ENCODE results near the gene IFNAR1. TPM values are rescaled to one million over a fixed set of nuclear protein-coding genes. Genes with fewer than 3 reads are reported as not detected.

Gene IFNAR1
- total and polyA plus RNA-seq, 2 experiments from 2014 or later, result 24.0 to 65.1 TPM

GRCh38 chr21:33290441-33290840 is 34.3 kb upstream of the IFNAR1 start:
- H3K4me3 ChIP-seq, result no peak overlapping the region
- WGBS, 2 experiments (ENCODE audit: low coverage in 1 of 2, low lambda C conversion rate in 2 of 2, missing lambda C conversion rate in 2 of 2), result 94 to 97% methylated on average over 11 of the region's 11 CpGs

DNA sequence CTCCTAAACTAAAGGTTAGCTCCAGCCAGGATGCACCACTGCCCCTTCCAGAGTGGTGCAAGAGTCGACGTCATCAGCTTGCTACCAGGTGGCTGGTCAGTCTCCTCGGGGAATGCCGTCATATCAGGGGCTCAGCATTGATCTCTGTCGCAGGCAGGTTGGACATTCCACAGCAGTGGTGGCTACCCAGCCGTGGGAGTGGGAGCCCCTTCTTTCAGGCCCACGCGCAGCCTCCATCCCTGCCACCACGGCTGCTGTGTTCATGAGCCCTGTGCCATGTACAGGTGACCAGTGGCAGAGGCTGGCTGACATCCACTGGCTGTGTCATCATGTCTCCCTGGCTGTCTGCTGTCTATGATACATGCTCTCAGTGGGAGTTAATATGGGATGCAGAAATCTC is 33.1 kb upstream of the IFNAR1 start:
- Histone ChIP-seq H3K79me2 (ENCODE audit: insufficient read depth) (no peaks in the 10 kb centered on the region), H2AFZ (no peak overlapping the region), H3K27me3 (replicated peaks; ENCODE audit: insufficient read depth) (no peaks in the 10 kb centered on the region), H3K9ac (no peak overlapping the region), H3K36me3 (ENCODE audit: low read depth) (no peaks in the 10 kb centered on the region), H3K4me1 (ENCODE audit: insufficient read depth) (peaks cover 7% of the 10 kb centered on the region), H3F3A (ENCODE audit: insufficient read depth) (no peaks in the 10 kb centered on the region), H3K27ac (no peak overlapping the region), H3K4me3 (no peak overlapping the region), H3K9me2 (ENCODE audit: insufficient read depth) (no peaks in the 10 kb centered on the region), H4K20me1 (ENCODE audit: insufficient read depth) (no peaks in the 10 kb centered on the region), H3K9me3 (ENCODE audit: low read depth) (no peaks in the 10 kb centered on the region), H3K4me2 (ENCODE audit: unreplicated experiment) (no peak overlapping the region)
- TF ChIP-seq EZH2 (IDR thresholded peaks at IDR 0.05; ENCODE audit: insufficient read depth, poor library complexity, severe bottlenecking) (no peak), EZH2phosphoT487 (IDR thresholded peaks at IDR 0.05; ENCODE audit: insufficient read depth, low read depth) (no peak)
- DNase-seq, result no peak
- WGBS, 2 experiments (ENCODE audit: low coverage in 1 of 2, low lambda C conversion rate in 2 of 2, missing lambda C conversion rate in 2 of 2), result 89% methylated on average over 9 of the region's 9 CpGs
- in situ Hi-C loops (cut with MboI), result no loop called here

More at GRCh38 chr21:33290441-33290840, 34.3 kb upstream of the IFNAR1 start:
- no peaks in the 10 kb centered on the region for H3K9me2 ChIP-seq (ENCODE audit: insufficient read depth)
- no peaks in the 10 kb centered on the region for H3K27me3 ChIP-seq (replicated peaks; ENCODE audit: insufficient read depth)
- no peak overlapping the region for H3K27ac ChIP-seq
- no peak overlapping the region for H2AFZ ChIP-seq
- H4K20me1 ChIP-seq (ENCODE audit: insufficient read depth), result no peaks in the 10 kb centered on the region
- H3K79me2 ChIP-seq (ENCODE audit: insufficient read depth), result no peaks in the 10 kb centered on the region
- no peaks in the 10 kb centered on the region; the same call in 1 of the 2 replicates for H3K36me3 ChIP-seq (ENCODE audit: low read depth)
- H3K9ac ChIP-seq, result no peak overlapping the region
- TF ChIP-seq EZH2 (IDR thresholded peaks at IDR 0.05; ENCODE audit: insufficient read depth, poor library complexity, severe bottlenecking) (no peak), EZH2phosphoT487 (IDR thresholded peaks at IDR 0.05; ENCODE audit: insufficient read depth, low read depth) (no peak)
- peaks cover 9% of the 10 kb centered on the region for H3K4me1 ChIP-seq (ENCODE audit: insufficient read depth)
- H3K9me3 ChIP-seq (ENCODE audit: low read depth), result no peaks in the 10 kb centered on the region
- in situ Hi-C loops (cut with MboI), result no loop called here
- no peaks in the 10 kb centered on the region for H3F3A ChIP-seq (ENCODE audit: insufficient read depth)
- no peak for DNase-seq
- no peak overlapping the region for H3K4me2 ChIP-seq (ENCODE audit: unreplicated experiment)

DNA sequence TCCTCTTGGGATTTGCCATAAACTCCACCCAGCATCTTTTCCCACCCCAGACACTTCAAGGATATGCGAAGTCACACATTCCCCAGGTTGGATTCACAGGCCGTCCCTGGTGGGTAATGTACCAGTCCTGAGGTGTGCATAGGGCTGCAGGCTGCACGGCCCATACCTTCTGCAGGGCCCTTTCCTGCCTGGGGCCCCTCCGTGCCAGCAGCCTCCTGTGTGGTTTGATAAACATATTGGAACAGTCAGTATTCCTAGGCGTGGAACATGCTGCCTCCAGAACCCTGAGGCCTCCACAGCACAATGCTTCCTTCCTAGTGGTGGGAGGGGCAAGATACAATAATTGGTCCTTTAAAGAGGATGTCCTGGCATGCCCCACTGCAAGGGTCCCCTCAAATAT is 32.0 kb upstream of the IFNAR1 start:
- no peaks in the 10 kb centered on the region for H3K36me3 ChIP-seq (ENCODE audit: low read depth)
- no peak overlapping the region for H3K9ac ChIP-seq
- no peak overlapping the region for H3K4me3 ChIP-seq
- no peak for DNase-seq
- H3K4me1 ChIP-seq (ENCODE audit: insufficient read depth), result no peaks in the 10 kb centered on the region
- TF ChIP-seq EZH2phosphoT487 (IDR thresholded peaks at IDR 0.05; ENCODE audit: insufficient read depth, low read depth) (no peak), EZH2 (IDR thresholded peaks at IDR 0.05; ENCODE audit: insufficient read depth, poor library complexity, severe bottlenecking) (no peak)
- H3K4me2 ChIP-seq (ENCODE audit: unreplicated experiment), result no peak overlapping the region
- H3K79me2 ChIP-seq (ENCODE audit: insufficient read depth), result no peaks in the 10 kb centered on the region
- in situ Hi-C loops (cut with MboI), result no loop called here
- H3K27me3 ChIP-seq (replicated peaks; ENCODE audit: insufficient read depth), result no peaks in the 10 kb centered on the region
- no peaks in the 10 kb centered on the region for H3K9me3 ChIP-seq (ENCODE audit: low read depth)
- no peaks in the 10 kb centered on the region for H3K9me2 ChIP-seq (ENCODE audit: insufficient read depth)
- H4K20me1 ChIP-seq (ENCODE audit: insufficient read depth), result no peaks in the 10 kb centered on the region
- H3F3A ChIP-seq (ENCODE audit: insufficient read depth), result no peaks in the 10 kb centered on the region
- no peak overlapping the region for H2AFZ ChIP-seq
- H3K27ac ChIP-seq, result no peak overlapping the region
- 68 to 78% methylated on average over 5 of the region's 5 CpGs for WGBS, 2 experiments (ENCODE audit: low coverage in 1 of 2, low lambda C conversion rate in 2 of 2, missing lambda C conversion rate in 2 of 2)

- H3K27ac ChIP-seq, result no peak overlapping the region
- 95% methylated on average over 7 of the region's 7 CpGs for WGBS, 2 experiments (ENCODE audit: low coverage in 1 of 2, low lambda C conversion rate in 2 of 2, missing lambda C conversion rate in 2 of 2)
- no peak for TF ChIP-seq EZH2 (IDR thresholded peaks at IDR 0.05; ENCODE audit: insufficient read depth, poor library complexity, severe bottlenecking)
- no peak for TF ChIP-seq EZH2phosphoT487 (IDR thresholded peaks at IDR 0.05; ENCODE audit: insufficient read depth, low read depth)
- H3K9me2 ChIP-seq (ENCODE audit: insufficient read depth), result no peaks in the 10 kb centered on the region
- no peaks in the 10 kb centered on the region for H3K4me1 ChIP-seq (ENCODE audit: insufficient read depth)
- H3K36me3 ChIP-seq (ENCODE audit: low read depth), result no peaks in the 10 kb centered on the region
- no peaks in the 10 kb centered on the region for H3K79me2 ChIP-seq (ENCODE audit: insufficient read depth)
- in situ Hi-C loops (cut with MboI), result no loop called here
- H3K4me3 ChIP-seq, result no peak overlapping the region
- H3K9ac ChIP-seq, result no peak overlapping the region
- no peaks in the 10 kb centered on the region for H3F3A ChIP-seq (ENCODE audit: insufficient read depth)
- no peak overlapping the region for H3K4me2 ChIP-seq (ENCODE audit: unreplicated experiment)
- no peaks in the 10 kb centered on the region for H3K9me3 ChIP-seq (ENCODE audit: low read depth)
- no peaks in the 10 kb centered on the region for H4K20me1 ChIP-seq (ENCODE audit: insufficient read depth)
- H2AFZ ChIP-seq, result no peak overlapping the region
- DNase-seq, result no peak
- no peaks in the 10 kb centered on the region for H3K27me3 ChIP-seq (replicated peaks; ENCODE audit: insufficient read depth)
Measured at GRCh38 chr21:33293136-33293535, 31.6 kb upstream of the IFNAR1 start.

GRCh38 chr21:33293811-33294216 is 31.0 kb upstream of the IFNAR1 start:
- 83 to 85% methylated on average over 7 of the region's 7 CpGs for WGBS, 2 experiments (ENCODE audit: low coverage in 1 of 2, low lambda C conversion rate in 2 of 2, missing lambda C conversion rate in 2 of 2)
- in situ Hi-C loops (cut with MboI), result no loop called here

More at GRCh38 chr21:33293811-33294216, 31.0 kb upstream of the IFNAR1 start:
- Histone ChIP-seq H3K27ac (no peak overlapping the region), H3K4me3 (no peak overlapping the region), H3K27me3 (replicated peaks; ENCODE audit: insufficient read depth) (no peaks in the 10 kb centered on the region), H3K4me2 (ENCODE audit: unreplicated experiment) (no peak overlapping the region), H3K9me2 (ENCODE audit: insufficient read depth) (no peaks in the 10 kb centered on the region), H3K9me3 (ENCODE audit: low read depth) (no peaks in the 10 kb centered on the region), H2AFZ (no peak overlapping the region), H4K20me1 (ENCODE audit: insufficient read depth) (no peaks in the 10 kb centered on the region), H3K4me1 (ENCODE audit: insufficient read depth) (no peaks in the 10 kb centered on the region), H3K79me2 (ENCODE audit: insufficient read depth) (no peaks in the 10 kb centered on the region), H3K9ac (no peak overlapping the region), H3F3A (ENCODE audit: insufficient read depth) (no peaks in the 10 kb centered on the region), H3K36me3 (ENCODE audit: low read depth) (no peaks in the 10 kb centered on the region)
- DNase-seq, result no peak
- no peak for TF ChIP-seq EZH2phosphoT487 (IDR thresholded peaks at IDR 0.05; ENCODE audit: insufficient read depth, low read depth)
- no peak for TF ChIP-seq EZH2 (IDR thresholded peaks at IDR 0.05; ENCODE audit: insufficient read depth, poor library complexity, severe bottlenecking)
